ENCODE results near the gene SRI. TPM values are rescaled to one million over a fixed set of nuclear protein-coding genes. Genes with fewer than 3 reads are reported as not detected.
"Not testable (repeated sequence)": the region's sequence is repeated elsewhere in the genome, so short reads cannot be mapped to it uniquely, and the experiment has no call there.

Gene SRI
- total RNA-seq, 2 donors from 2014 or later: 58.1 to 65.8 TPM

DNA sequence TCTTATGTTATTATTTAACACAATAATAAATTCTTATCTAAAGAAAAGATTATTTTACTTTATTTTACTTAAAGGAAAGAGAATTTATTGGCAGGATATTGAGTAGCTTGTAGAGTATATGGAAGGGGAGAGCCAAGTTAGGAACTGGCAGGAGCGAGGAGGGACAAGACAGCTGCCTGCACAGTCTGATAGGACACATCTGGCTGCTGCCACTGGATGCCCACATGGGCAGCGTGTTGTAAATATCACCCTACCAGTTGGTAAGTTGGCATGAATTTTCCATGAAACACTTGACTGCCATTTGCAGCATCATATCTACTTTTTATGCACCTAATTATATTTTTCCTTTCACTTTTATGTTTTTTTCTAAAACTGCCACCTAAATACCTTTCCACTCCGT, 19.6 kb downstream of the SRI start:
- H3K9me3 ChIP-seq (ENCODE audit: control insufficient read depth, low read length, poor library complexity, severe bottlenecking): no peaks in the 10 kb centered on the region
- Mint-ChIP-seq H3K4me1 (peaks cover 5% of the 10 kb centered on the region), H3K27me3 (no peaks in the 10 kb centered on the region), H3K36me3 (ENCODE audit: low read depth) (peaks cover 10% of the 10 kb centered on the region), H3K4me3 (no peak overlapping the region), H3K27ac (no peak overlapping the region)
- ATAC-seq (no peak), DNase-seq (no peak)

GRCh38 chr7:88191911-88192310, 27.9 kb downstream of the SRI start:
- DNase-seq: no peak
- ATAC-seq: no peak
- H3K4me1 Mint-ChIP-seq: no peaks in the 10 kb centered on the region
- H3K27ac Mint-ChIP-seq: no peak overlapping the region
- no peaks in the 10 kb centered on the region for H3K9me3 ChIP-seq (ENCODE audit: control insufficient read depth, low read length, poor library complexity, severe bottlenecking)
- no peaks in the 10 kb centered on the region for H3K36me3 Mint-ChIP-seq (ENCODE audit: low read depth)
- no peaks in the 10 kb centered on the region for H3K27me3 Mint-ChIP-seq
- H3K4me3 Mint-ChIP-seq: no peak overlapping the region

DNA sequence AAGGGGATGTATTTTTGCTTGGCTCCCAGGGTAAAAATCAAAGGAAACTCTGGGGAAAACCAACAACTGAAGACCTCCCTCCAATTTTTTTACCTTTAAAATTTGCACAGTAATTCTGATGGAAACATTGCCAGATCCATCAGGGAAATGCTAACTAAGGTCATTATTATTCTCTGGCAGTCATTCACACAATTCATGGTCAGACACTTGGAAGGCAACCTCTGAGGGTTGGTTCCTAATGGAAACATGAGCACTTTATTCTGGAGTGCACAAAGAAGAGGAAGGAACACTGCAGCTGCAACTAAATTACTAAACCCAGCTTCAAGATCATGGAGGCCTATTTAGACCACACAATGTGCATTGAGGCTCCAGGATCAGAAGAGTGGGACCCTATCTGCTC, 34.2 kb downstream of the SRI start:
- no peak for ATAC-seq
- no peaks in the 10 kb centered on the region for H3K9me3 ChIP-seq (ENCODE audit: control insufficient read depth, low read length, poor library complexity, severe bottlenecking)
- H3K36me3 Mint-ChIP-seq (ENCODE audit: low read depth): no peaks in the 10 kb centered on the region
- DNase-seq: no peak
- no peak overlapping the region for H3K27ac Mint-ChIP-seq
- H3K4me3 Mint-ChIP-seq: no peak overlapping the region
- no peaks in the 10 kb centered on the region for H3K27me3 Mint-ChIP-seq
- H3K4me1 Mint-ChIP-seq: no peaks in the 10 kb centered on the region

DNA sequence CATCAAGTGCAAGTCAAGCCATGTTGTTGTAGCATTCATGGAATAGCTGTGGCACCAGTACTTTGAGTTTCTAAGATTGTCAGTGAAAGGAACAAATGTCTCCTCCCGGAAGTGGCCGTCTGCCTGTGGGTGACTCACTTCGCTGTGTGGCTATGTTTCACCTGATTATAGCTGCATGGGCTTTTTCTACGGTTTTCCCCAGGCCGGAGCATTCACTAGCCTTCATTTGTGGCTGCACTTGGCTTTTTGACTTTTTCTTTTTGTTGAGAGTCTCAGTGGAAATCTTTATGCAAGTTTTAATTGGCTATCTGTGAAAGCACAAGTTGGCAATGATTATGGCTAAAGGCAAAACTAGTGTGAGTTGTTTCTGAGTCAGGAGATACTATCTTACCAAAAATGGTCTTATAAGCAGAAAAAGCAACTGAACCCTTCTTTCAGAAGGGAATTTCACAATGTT, 35.0 kb downstream of the SRI start:
- peak; percentile 48 for ATAC-seq
- Mint-ChIP-seq H3K27me3 (no peaks in the 10 kb centered on the region), H3K36me3 (ENCODE audit: low read depth) (no peaks in the 10 kb centered on the region), H3K27ac (no peak overlapping the region), H3K4me3 (no peak overlapping the region), H3K4me1 (no peaks in the 10 kb centered on the region)
- no peak for DNase-seq
- H3K9me3 ChIP-seq (ENCODE audit: control insufficient read depth, low read length, poor library complexity, severe bottlenecking): no peaks in the 10 kb centered on the region

- H3K27me3 Mint-ChIP-seq: no peaks in the 10 kb centered on the region
- no peak for DNase-seq
- H3K4me1 Mint-ChIP-seq: no peaks in the 10 kb centered on the region
These were observed 36.8 kb downstream of the SRI start for GRCh38 chr7:88183051-88183450.

GRCh38 chr7:88176190-88176589, 43.6 kb downstream of the SRI start:
- no peak for DNase-seq
- Mint-ChIP-seq H3K4me1 (no peaks in the 10 kb centered on the region), H3K27ac (no peak overlapping the region), H3K36me3 (ENCODE audit: low read depth) (no peaks in the 10 kb centered on the region), H3K4me3 (no peak overlapping the region), H3K27me3 (no peaks in the 10 kb centered on the region)
- no peaks in the 10 kb centered on the region for H3K9me3 ChIP-seq (ENCODE audit: control insufficient read depth, low read length, poor library complexity, severe bottlenecking)
- ATAC-seq: no peak

More at GRCh38 chr7:88183051-88183450, 36.8 kb downstream of the SRI start:
- Mint-ChIP-seq H3K27ac (no peak overlapping the region), H3K36me3 (ENCODE audit: low read depth) (no peaks in the 10 kb centered on the region), H3K4me3 (no peak overlapping the region)
- no peak for ATAC-seq
- H3K9me3 ChIP-seq (ENCODE audit: control insufficient read depth, low read length, poor library complexity, severe bottlenecking): no peaks in the 10 kb centered on the region

DNA sequence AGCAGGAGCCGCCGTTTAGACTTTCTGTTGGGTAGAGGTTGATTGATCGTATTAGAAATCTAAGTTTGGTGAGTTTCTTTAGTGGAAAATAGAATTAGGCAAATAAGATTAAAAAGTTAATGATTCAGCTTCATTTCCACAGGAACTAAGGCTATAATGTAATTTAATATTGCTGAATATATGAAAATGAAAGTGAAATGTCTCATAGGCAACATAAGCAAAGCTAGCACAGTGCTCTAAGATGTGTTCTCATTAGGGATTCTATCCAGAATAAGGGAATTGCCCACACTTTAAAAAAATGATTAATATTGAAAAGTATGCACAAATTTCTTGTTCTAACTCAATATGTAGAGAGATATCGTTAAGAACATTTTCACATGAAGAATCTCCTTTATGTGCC, 47.0 kb downstream of the SRI start:
- no peaks in the 10 kb centered on the region for H3K9me3 ChIP-seq (ENCODE audit: control insufficient read depth, low read length, poor library complexity, severe bottlenecking)
- Mint-ChIP-seq H3K36me3 (ENCODE audit: low read depth) (no peaks in the 10 kb centered on the region), H3K27me3 (no peaks in the 10 kb centered on the region), H3K27ac (no peak overlapping the region), H3K4me3 (no peak overlapping the region), H3K4me1 (no peaks in the 10 kb centered on the region)
- no peak for ATAC-seq
- DNase-seq: no peak

GRCh38 chr7:88169717-88170320, 50.0 kb downstream of the SRI start:
- no peak overlapping the region for H3K4me3 Mint-ChIP-seq
- H3K9me3 ChIP-seq (ENCODE audit: control insufficient read depth, low read length, poor library complexity, severe bottlenecking): no peaks in the 10 kb centered on the region
- no peaks in the 10 kb centered on the region for H3K4me1 Mint-ChIP-seq
- no peak overlapping the region for H3K27ac Mint-ChIP-seq
- ATAC-seq (no peak), DNase-seq (no peak)
- no peaks in the 10 kb centered on the region for H3K36me3 Mint-ChIP-seq (ENCODE audit: low read depth)
- no peaks in the 10 kb centered on the region for H3K27me3 Mint-ChIP-seq

GRCh38 chr7:88167721-88168120, 52.1 kb downstream of the SRI start:
- H3K4me1 Mint-ChIP-seq: peaks cover 2% of the 10 kb centered on the region

GRCh38 chr7:88167223-88167622, 52.6 kb downstream of the SRI start:
- H3K4me1 Mint-ChIP-seq: peaks cover 2% of the 10 kb centered on the region
- H3K36me3 Mint-ChIP-seq (ENCODE audit: low read depth): no peaks in the 10 kb centered on the region
- H3K27me3 Mint-ChIP-seq: no peaks in the 10 kb centered on the region
- H3K27ac Mint-ChIP-seq: no peak overlapping the region
- no peaks in the 10 kb centered on the region for H3K9me3 ChIP-seq (ENCODE audit: control insufficient read depth, low read length, poor library complexity, severe bottlenecking)
- ATAC-seq (no peak), DNase-seq (no peak)
- no peak overlapping the region for H3K4me3 Mint-ChIP-seq

More at GRCh38 chr7:88167721-88168120, 52.1 kb downstream of the SRI start:
- no peak overlapping the region for H3K4me3 Mint-ChIP-seq
- H3K27me3 Mint-ChIP-seq: no peaks in the 10 kb centered on the region
- ATAC-seq: no peak
- H3K27ac Mint-ChIP-seq: no peak overlapping the region
- no peaks in the 10 kb centered on the region for H3K9me3 ChIP-seq (ENCODE audit: control insufficient read depth, low read length, poor library complexity, severe bottlenecking)
- no peaks in the 10 kb centered on the region for H3K36me3 Mint-ChIP-seq (ENCODE audit: low read depth)
- no peak for DNase-seq

DNA sequence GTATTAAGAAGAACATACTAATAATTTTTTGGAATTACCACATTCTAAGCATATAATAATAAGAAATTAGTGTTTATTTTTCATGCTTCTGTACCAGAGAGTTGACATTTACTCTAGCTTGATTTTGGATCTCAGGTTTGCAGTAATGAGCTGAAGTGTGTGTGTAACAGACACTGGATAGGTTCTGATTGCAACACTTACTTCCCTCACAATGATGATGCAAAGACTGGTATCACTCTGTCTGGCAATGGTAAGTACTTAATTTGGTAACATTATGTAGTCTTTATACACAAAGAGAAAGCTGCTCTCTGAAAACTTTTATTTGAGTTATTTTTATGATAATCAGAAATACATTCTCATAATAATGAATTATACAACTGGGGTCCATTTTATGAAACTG, 54.1 kb downstream of the SRI start:
- H3K4me3 Mint-ChIP-seq: no peak overlapping the region
- no peaks in the 10 kb centered on the region for H3K27me3 Mint-ChIP-seq
- H3K36me3 Mint-ChIP-seq (ENCODE audit: low read depth): peaks cover 2% of the 10 kb centered on the region
- DNase-seq: no peak
- no peak for ATAC-seq
- no peak overlapping the region for H3K27ac Mint-ChIP-seq
- peaks cover 2% of the 10 kb centered on the region for H3K4me1 Mint-ChIP-seq
- no peaks in the 10 kb centered on the region for H3K9me3 ChIP-seq (ENCODE audit: control insufficient read depth, low read length, poor library complexity, severe bottlenecking)

- H3K9me3 ChIP-seq (ENCODE audit: control insufficient read depth, low read length, poor library complexity, severe bottlenecking); DNase-seq; ATAC-seq; H3K4me1 Mint-ChIP-seq; H3K4me3 Mint-ChIP-seq; H3K27ac Mint-ChIP-seq; H3K27me3 Mint-ChIP-seq; H3K36me3 Mint-ChIP-seq (ENCODE audit: low read depth): not testable (repeated sequence)
These were observed 60.1 kb downstream of the SRI start for GRCh38 chr7:88159741-88160140.

DNA sequence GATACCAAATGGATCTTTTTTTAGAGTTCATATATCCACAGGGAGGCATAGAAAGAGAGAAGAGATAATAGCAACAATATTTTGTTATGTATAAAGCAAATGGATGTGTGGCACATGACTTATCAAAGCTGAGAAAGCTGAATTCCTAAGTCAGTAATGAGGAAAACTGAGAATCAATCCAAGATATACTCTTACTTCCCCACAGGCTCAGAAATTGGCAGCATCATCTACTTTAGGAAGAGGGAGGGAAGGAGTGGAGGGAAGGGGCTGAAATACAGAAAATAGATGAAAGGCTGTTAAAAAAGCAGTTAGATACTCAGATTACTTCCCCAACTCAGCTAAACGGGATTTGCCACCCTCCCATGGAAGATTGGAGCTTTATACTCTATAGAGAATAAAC, 63.5 kb downstream of the SRI start:
- Mint-ChIP-seq H3K27me3 (no peaks in the 10 kb centered on the region), H3K4me3 (no peak overlapping the region), H3K36me3 (ENCODE audit: low read depth) (peaks cover 7% of the 10 kb centered on the region), H3K27ac (no peak overlapping the region), H3K4me1 (no peaks in the 10 kb centered on the region)
- DNase-seq (no peak), ATAC-seq (no peak)
- H3K9me3 ChIP-seq (ENCODE audit: control insufficient read depth, low read length, poor library complexity, severe bottlenecking): no peaks in the 10 kb centered on the region

DNA sequence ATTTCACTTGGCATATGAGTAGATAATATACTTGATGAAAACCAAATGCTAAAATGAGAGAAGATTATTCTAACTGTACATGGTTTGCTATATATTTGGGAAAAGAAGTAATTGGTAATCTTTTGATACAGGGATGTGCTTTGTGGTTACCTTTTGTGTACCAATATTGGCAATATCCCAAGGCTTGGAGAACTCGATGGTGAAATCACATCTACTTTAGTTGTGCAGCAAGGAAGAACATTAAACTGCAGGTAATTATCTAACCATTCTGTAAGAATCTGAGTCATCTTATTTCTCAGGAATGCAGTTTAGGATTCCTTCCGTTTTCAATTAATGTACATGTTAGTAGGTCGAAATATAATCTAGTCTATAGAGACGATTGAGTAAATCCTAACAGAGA, 64.1 kb downstream of the SRI start:
- ATAC-seq: no peak
- peaks cover 7% of the 10 kb centered on the region for H3K36me3 Mint-ChIP-seq (ENCODE audit: low read depth)

More for the DNA sequence above, 64.1 kb downstream of the SRI start:
- no peaks in the 10 kb centered on the region for H3K9me3 ChIP-seq (ENCODE audit: control insufficient read depth, low read length, poor library complexity, severe bottlenecking)
- no peak overlapping the region for H3K27ac Mint-ChIP-seq
- no peak for DNase-seq
- H3K4me3 Mint-ChIP-seq: no peak overlapping the region
- no peaks in the 10 kb centered on the region for H3K27me3 Mint-ChIP-seq
- H3K4me1 Mint-ChIP-seq: no peaks in the 10 kb centered on the region

Data from T-helper 17 cell (primary cell).